Right renal pelvis (tissue), 4 donors: ENCODE measurements around the gene FUOM. TPM values are rescaled to one million over a fixed set of nuclear protein-coding genes. Genes with fewer than 3 reads are reported as not detected.

Source experiments
- DNase-seq, 4 donors: peaks; one replicate each; pipeline ENCODE4 v3.0.0-alpha.2; 2013; ENCODE audit warnings: low read depth in 4 of 4, low spot score in 3 of 4, missing footprints in 1 of 4
- polyA plus RNA-seq, 4 donors: library from polyadenylated mRNA; unstranded; fragments of 120-200 nt; gene quantifications; one replicate each; pipeline ENCODE4 v1.2.1, GENCODE V29; 2013; ENCODE audit not compliant: insufficient read length in 4 of 4

FUOM gene
- polyA plus RNA-seq, 4 donors, result 14.7 to 28.7 (median 18.1) TPM

- DNase-seq, result no peak
Measured at GRCh38 chr10:133353988-133354605, 3.7 kb downstream of the FUOM start.

DNA sequence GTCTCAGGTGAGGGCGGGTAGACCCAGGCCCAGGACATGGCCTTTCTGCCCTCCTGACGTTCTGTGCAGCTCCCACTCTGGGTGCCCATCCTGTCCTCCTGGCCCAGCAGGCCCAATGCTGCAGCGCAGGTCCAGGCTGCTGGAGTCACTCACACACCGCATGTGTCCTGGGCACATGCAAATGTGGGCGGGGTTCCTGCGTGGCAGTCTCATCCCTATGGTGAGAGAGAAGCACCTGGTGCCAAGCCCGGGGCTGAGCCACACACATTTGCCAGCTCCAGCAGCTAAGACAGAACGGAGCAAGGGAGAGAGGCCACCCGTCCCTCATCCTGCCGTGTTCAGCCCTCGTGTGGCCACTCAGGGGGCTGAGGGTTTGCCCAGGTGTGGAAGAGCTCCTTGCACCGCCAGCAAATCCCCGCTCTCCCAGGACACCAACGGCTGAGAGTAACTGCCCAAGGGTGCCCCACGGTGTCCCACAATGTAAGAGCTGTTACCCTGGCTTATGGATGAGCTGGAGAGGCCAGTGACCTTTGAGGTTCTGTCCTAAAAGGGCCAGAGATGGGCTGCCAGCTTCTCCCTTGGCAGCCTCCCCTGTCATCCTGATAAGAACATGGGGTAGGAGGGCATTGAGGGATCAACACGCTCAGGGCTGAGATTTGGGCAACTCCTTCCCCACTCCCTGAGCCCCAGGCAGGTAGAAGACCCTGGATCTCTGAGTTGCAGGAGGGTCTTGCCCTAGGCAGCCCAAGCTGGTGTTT, 4.4 kb downstream of the FUOM start:
- no peak for DNase-seq

DNA sequence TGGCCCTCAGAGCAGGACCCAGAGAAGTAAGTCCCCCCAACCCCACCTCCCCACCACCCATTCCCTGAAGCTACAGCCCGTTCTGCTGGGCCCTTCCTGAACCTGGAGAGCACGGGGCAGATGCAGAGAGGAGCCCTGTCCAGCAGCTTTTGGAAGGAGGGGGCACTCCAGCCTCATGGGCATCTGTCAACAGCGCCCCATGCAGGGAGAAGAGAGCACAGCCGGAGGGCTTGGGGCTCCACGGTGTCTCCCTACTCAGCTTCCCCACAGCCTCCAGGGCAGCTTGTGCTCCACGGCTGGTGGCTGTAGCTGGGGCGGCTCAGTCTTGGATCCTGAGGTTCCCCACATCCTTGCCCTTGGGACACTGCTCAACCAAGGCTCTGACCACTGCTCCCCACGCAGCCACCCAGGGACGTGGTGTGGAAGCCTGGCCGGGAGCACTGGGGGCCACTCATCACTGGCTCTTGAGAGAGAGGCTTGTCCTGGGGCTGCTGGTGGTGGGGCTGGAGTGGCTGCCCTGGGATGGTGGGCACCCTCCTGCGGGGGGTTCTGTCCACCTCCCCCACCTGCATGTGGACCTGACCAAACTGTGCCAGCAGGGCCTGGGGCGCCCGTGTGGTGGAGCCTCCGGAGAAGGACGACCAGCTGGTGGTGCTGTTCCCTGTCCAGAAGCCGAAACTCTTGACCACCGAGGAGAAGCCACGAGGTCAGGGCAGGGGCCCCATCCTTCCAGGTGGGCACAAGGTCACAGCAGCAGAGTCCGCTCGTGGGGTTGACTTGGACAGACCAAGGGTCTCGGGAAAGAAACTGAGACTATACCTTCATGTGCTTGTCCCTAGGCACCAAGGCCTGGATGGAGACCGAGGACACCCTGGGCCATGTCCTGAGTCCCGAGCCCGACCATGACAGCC, 6.2 kb downstream of the FUOM start:
- no peak for DNase-seq

GRCh38 chr10:133350950-133351329, 6.9 kb downstream of the FUOM start:
- no peak for DNase-seq

- DNase-seq, result no peak
Measured at GRCh38 chr10:133350283-133350949, 7.4 kb downstream of the FUOM start.

DNA sequence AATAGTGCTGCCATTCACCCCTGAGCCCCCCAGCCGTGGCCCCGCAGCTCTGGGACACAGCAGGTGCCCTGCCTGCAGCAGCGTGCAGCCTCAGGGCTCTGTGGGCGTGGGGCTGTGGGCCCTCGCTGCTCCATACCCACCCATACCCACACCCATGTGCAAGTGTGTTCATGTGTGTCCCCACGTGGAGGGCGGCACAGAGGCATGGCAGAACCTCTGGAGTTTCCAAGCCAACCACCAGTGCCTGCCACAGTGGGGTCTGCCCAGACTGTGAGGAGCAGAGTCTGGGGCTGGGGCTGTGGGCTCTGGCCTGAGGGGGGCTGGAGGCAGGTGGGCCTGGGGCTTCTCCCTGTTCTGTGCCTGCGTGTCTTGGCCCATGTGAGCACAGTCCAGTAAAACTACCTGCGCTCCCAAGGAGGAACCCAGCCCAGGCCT, 8.2 kb downstream of the FUOM start:
- no peak for DNase-seq

DNA sequence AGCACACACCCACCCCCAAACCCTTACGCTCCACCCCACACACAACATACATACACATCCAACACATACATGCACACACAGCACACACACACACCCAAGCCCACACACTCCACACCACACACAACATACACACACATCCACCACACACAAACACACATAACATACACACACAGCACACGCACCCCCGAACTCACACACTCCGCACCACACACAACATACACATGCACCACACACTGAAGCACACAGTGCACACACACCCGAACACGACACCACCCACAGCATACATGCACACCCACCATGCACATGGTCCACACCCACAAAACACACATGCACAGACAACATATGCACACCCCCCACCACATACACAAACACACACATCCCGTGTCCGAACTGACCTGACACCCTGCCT, 8.7 kb downstream of the FUOM start:
- DNase-seq, result no peak

DNA sequence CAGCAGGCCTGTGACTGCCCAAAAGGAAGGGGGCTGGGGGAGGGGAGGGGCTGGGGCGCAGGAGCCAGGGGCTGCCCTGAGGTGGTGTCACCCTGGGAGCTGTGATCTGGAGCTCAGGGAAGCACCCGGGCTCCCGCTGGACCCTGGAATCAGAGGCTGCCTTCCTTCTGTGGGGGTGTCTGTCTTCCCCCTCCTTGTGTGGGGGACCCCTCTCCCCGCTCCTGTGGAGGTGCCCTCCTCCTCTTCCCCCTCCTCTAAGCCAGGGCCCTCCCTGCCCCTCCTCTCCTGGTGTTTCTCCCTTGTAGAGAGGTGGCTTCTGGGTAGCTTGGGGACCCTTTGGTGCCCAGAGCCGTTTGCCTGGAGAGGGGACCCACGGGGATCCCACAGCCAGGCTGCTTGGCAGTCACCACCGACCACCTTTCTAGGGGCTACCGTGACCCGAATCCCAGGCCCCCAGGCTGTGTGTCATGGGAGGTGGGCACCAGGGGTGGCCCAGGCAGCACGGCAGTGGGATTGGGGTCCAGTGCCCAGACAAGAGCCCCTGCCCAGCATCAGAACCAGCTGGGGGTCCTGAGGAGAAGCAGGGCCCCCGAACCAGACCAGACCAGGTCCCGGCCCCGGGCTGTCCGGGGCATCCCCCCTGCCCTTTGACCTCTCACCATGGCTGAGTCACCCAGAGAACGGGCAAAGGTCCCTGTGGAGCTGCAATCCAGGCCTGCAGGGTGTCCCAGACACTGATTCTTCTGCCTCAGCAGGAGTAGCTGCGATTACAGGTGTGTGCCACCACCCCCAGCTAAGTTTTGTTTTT, 9.9 kb downstream of the FUOM start:
- DNase-seq, result no peak

- DNase-seq, result no peak
Measured at GRCh38 chr10:133346413-133346812, 11.4 kb downstream of the FUOM start.

DNA sequence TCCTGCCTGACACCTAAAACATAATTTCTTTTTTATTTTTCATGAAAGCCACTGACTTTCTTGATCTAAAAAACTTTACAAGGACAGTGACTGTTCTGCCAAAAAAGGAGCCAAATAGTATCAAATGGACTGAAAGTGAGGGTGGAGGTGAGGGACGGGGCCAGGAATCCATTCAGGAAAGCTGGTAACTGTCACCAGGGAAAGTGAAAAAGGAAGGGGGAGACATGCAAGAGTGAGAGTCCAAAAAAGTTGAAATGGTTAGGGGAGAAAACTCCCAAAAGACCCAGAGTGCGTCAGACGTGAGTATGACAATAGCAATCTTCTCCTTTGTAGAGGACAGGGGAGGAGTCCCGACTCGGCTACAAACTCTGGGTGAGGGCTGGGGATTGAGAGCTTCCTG, 13.6 kb downstream of the FUOM start:
- DNase-seq, result no peak

GRCh38 chr10:133343558-133343957, 14.3 kb downstream of the FUOM start:
- no peak for DNase-seq

DNA sequence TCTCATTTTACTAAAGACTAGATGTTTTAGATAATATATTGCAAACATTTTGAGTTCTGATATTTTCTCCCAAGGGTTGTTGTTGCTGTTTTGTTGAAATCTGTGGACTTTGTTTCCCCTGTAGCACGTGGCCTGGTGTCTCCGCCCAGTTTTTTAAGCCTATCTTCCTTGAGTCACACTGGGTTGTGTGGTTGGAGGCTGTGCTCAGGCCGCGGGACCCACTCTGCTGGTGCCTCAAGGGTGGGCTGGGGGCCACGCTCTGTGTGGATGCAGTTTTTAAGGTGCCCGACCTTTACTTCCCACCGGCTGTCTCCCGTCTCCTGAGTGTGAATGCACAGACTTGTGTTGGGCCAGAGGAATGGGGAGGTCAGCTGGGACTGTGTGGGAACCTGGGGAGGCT, 14.9 kb downstream of the FUOM start:
- DNase-seq, result no peak

DNA sequence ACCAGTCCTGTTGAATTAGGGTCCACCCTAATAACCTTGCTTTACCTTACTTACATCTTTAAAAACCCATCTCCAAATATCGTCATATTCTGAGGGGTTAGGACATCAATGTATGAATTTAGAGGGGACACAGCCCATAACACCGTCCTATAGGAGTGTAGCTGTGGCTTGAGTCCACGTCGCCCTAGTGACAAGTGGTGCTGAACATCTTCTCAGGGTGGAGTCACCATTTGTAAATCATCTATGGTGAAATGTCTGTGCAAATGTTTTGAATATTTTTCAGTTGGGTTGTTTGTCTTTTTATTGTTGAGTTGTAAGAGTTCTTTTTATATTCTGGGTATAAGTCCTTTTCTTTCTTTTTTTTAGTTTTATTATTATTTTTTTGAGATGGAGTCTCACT, 15.8 kb downstream of the FUOM start:
- no peak for DNase-seq

- no peak for DNase-seq
Measured at GRCh38 chr10:133339708-133340380, 18.0 kb downstream of the FUOM start.

DNA sequence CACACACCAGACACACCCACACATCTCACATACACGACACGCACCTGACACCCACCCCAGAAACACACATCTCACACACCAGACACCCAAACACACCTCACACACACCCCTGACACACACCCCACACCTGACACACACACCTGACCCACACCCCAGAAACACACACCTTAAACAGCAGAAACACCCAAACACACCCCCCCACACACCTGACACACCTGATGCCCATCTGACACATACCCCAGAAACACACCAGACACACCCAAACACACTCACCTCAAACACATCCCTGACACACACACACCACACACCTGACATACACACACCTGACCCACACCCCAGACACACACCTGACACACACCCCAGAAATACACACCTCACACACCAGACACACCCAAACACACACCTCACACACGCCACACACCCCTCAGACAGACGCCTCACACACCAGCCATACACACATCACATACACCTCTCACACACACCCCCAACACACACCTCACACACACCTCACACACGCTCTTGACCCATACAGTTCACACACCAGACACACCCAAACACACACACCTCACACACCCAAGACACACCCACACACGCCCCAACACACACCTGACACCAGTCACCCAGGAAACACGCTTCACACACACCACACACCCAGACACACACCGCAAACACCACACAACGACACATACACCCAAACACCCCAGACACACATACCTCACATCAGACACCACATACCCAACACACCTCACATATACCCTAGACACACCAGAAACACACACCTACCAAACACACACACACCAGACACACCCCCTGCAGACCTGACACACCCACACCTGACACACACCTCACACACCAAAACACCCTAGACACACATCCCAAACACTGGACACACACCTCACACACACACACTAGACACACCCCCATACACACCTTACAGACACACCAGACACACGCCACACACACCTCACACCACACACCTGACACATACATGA, 19.4 kb downstream of the FUOM start:
- no peak for DNase-seq

DNA sequence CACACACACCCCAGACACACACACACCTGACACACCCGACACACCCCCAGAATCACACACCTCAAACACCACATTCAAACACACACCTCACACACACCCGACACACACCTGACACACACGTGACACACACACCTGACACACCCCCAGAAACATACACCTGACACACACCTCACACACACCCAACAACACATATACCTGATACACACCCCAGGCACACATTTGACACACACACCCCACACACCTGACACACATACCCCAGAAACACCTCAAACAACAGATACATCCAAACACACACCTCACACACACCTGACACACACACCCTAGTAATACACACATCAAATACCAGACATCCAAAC, 20.5 kb downstream of the FUOM start:
- DNase-seq, result no peak

DNA sequence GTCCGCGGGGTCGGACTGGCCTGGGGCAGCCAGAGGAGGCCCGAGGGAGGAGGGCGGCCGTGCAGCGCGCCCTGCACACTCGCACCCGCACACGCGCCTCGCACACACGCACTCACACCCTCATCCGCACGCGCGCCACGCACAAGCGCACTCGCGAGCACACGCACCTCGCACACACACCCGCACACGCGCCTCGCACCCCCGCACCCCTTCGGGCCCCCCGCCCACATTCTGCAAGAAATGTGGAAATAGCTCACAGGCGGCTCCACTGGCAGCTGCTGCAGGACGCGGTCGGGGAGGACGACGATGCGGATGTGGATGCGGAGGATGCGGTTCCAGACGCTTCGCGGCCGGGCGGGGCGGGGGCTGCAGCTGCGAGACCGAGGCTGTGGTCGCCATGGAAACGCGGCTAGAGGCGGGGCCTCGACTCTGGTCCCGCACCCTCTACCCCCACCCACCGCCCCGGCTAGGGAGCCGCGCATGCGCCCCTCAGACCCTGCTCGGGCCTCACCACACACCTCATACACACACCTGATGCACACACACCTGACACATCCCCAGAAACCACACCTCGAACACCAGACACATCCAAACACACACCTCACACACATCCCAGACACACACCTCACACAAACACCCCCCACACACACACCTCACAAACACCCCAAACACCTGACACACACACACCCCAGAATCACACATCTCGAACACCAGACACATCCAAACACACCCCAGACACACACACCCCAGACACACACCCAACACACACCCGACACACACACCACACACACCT, 21.0 kb downstream of the FUOM start, which contains the start of gene CALY:
Gene CALY, minus strand, starts transcription at position 320 of the 793 bp plus-strand sequence. CDS start 7,907 bp downstream, outside the sequence.
- no peak for DNase-seq
